DMS 273 (cell line): Measurements from ENCODE around the gene NHEJ1.

Experiments used
- DNase-seq: peaks from one replicate; lab custom pipeline; 2025; ENCODE audit not compliant: unreplicated experiment; lab: John Stamatoyannopoulos, UW

Gene NHEJ1

DNA sequence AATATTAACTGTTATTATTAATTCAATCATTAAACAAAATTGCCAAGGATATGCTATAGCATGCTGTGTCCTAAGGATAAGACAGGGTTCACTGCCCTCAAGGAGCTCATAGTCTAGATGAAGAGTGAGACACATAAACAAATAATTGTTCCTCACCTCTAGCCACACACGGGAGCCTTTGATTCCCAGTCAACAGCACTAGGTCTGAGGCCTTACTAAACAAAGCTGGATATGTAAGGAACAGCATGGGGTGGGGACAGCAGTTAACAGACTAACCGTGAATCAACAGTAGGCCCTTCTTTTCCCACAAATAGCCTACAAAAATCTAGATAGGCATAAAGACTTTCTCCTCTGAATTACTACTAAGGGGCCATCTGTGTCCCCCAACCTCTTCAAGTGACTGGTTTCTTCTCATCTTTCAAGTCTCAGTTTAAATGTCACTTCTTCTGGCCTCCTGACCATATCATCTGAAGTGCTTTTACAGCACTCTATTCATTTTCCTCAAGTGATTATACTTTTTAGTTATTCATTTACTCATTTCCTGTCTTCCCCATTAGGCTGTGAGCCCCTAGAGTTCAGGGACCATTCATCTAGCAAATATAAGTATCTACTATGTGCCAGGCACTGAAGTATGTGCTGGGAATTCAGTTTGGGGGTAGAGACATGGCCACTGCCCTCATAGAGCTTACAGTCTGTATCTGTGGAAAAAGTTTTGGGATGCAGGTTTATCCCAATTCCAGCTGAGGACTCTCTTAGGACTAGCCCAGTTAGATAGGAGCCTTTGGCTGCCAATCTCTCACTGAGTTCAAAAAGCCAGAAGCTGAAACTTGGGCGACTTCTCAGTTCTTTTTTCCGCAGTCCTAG lies 69.9 kb downstream of the NHEJ1 start:
- DNase-seq, result no peak

DNA sequence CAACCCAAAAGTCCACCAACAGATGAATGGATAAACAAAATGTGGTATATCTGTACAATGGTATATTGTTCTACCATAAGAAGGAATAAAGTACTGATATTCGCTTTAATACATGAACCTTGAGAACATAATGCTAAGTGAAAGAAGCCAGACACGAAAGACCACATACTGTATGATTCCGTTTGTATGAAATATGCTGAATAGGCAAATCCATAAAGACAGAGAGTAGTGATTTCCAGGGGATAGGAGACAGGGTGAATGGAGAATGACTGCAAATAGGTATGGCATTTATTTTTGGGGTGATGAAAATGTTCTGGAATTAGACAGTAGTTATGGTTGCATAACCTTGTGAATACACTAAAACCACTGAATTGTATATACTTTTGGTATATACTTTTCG lies 71.3 kb downstream of the NHEJ1 start:
- no peak for DNase-seq

DNA sequence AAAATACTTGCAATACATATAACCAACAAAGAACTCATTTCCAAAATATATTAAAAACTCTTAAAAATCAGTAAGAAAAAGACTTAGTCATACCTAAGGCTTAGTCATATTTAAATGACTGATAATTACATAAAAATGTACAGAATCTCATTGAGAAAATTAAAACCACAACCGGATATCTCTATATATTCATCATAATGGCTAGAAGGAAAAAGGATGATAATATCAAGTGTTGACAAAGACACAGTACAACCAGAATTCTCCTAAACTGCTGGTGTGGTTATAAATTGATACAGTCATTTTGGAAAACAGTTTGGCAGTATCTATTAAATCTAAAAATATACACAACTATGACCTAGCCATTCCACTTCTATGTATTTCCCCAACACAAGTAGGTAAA lies 72.8 kb downstream of the NHEJ1 start:
- no peak for DNase-seq

DNA sequence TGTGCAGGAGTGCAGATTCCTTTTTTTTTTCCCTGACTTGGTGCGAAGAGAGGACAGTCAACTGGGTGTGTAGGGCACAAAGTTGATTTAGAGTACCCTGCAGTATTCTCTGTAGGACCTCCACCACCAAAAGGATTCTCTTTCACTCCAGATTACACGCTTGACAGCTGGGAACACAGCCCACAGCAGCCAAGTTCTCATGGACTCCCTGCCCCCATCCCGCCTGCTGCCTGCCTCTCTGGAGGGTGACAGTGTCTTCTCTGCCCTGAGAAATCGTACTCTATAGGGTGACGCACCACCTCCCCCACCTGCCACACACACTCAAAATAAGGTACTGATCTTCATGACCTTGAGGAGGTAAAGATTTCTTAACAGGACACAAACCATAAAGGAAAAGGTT lies 73.3 kb downstream of the NHEJ1 start:
- peak; percentile 54 for DNase-seq

DNA sequence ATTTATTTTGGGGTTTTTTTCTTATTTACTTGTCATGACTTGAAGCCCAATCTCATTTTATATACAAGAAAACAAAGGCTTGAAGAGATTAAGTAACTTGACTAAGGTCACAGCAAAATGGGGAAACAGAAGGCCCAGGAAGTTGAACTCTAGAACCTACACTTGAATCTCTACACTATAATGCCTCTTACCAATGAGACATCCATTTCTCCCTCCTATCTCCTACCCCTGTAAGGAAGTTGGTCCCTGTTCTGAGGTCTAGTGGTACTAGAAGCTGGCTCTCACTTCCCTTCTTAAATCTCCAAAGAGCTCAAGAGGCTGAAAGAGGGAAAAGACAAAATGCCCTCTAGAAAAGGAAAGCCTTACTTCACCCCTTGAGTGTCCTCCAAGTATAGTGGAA lies 74.4 kb downstream of the NHEJ1 start:
- no peak for DNase-seq

DNA sequence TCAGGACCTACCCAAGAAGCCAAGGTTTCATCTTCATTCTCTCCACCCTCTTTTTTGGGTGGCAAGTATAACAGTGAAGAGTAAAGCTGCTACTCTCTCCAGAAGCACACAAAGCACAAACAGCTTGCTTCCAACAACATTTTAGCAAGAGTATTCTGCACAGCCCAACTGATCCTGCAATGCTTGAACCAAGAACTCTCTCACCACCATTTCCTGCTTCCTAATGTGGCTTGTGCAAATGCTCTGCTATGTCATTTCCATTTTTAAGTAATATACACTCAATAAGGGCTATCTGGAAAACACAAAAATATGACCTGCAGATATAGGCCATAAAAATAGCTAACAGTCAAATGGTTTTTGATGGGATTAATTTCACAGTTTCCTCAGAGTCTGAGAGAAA lies 75.8 kb downstream of the NHEJ1 start:
- DNase-seq, result no peak

DNA sequence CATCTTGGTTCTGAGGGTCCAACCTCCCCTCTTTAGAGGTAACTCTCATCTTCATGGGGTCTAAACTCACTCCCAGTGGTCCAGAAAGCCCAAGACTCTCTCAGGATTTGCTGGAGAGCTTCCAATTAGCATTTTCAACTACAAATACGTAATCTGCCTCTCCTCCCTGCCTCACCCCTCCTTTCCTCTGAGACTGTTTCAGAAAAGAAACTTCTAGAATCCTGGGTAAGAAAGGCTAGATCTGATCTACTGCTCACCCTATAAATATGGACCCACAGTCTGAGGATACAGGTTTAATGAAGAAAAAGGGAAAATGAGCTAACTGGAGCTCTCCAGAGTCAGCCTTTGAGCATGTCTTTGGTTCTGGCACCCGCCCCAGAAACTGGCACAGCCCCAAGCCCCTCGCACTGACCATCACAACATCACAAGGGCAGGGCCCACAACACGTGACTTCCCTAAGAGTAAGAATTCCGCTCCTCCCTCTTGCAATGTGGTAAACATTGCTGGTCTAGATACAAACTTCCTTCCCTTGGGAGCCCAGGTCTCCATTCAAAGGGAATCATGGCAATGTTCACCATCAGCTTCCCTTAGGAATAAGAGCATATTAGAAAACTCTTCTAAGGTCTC lies 78.2 kb downstream of the NHEJ1 start:
- DNase-seq, result no peak

DNA sequence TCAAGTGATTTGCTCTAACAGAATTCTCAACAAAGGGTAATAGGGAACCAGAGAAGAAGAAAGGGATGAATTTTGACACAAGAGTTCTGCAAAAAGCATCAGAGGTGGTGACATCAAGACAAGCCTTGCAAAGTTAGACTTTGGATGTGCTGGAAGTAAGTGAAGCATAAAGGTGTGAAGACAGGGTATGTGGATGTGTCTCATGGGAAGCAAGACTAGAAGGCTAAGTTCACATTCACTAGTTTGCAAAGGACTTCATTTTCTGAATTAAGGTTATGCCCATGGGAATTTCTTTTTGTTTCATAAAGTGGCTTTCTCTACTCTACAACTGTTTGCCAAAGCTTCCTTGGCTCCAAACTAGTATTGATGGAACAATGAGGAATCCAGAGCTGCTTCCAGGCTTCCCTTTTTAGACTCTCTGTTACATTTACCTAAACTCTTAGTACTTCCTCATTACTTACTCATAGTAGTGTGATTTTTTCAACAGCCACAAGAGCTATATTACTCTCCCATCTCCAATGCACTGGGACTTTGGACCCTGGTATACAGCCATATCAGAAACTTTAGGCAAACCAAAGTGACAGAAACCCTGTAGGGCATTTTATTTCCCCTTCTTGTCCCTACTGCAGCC lies 78.8 kb downstream of the NHEJ1 start:
- no peak for DNase-seq

DNA sequence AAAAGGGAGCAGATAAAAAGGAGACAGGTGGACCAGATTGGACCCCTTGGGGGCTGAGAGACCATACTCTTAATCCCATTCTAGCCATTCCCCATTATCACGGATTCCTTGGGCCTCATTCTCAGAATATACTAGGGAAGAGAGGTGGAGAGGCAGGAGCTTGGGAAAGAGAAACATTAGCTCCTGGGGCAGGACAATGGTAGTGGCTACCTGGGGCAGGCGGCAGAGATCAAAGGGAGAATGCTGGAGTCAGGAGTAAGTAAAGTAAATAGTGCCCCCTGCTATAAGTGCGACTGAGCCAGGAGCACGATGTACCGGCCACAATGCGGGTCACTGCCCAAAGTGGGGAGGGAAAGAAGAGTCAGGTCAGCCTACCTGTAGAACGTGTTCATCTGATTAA lies 79.5 kb downstream of the NHEJ1 start:
- DNase-seq, result no peak

DNA sequence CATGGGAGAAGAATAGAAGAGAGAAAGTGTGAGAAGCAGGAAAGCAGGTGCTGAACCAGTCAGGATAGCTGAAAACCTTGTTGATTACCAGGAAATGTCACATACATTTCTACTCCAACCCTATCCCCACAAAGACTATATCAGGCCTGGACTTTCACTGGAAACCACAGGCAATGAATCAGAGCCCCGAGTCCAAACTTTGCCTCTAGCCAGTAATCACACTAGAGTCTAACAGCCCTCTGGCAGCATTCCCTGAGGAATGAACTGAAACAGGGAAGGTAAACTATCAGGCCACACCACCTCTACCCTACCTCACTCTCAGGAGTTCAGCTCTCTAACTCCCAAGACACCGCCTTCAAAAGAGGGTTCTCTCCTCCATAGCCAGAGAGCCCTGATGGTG lies 81.2 kb downstream of the NHEJ1 start:
- no peak for DNase-seq

DNA sequence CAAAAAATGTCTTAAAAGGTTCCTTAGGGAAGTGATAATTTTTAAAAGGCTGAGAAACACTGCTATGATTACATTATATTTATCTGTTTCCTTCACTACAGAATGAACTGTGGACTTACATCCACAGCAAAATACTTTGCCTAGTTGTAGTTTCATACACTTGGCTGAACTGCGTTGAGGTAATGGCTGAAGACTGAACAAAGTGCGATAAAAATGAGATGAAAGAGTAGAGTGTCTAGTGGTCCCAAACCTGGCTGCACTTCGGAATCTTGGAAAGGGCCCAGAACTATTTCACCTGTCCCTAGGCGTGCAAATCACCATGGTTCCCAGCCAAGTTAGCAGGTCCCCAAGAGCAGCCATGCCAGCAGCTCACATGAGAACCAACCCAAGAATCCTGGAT lies 81.7 kb downstream of the NHEJ1 start:
- no peak for DNase-seq

DNA sequence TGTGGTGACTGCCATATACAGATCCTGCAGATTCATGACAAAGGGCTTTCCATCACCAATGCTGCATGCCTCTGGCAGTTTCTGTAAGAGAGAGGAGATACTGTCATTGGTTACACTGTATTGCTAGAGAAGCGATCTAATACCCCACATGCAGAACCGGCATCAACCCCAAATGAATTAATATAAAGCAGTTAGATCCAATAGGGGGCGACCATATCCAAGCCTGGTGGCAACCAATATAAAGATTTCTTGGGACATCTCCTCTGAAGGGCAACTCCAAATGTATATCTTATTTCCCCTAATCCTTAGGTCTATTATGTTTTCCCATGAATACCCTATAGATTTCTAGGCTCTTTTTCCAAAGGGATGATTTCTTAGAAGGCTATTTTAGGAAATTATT lies 82.5 kb downstream of the NHEJ1 start:
- DNase-seq, result peak; percentile 20

DNA sequence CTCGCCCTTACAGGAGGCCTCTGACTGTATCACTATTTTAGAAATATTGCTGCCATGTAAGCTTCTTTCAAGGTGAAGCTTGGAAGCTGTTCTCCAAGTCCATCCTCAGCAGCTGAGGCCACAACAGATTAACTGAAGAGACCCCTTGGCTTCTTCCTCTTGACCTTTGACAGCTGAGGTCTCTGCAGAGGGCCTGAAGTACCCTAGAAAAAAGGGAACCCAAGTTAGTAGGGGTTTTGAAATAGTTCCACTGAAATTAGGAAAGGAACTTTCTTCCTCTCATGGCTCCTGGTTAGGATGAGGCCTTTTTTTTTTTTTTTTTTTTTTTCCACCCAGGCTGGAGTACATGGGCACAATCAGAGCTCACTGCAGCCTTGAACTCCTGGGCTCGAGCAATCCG lies 84.4 kb downstream of the NHEJ1 start:
- no peak for DNase-seq

DNA sequence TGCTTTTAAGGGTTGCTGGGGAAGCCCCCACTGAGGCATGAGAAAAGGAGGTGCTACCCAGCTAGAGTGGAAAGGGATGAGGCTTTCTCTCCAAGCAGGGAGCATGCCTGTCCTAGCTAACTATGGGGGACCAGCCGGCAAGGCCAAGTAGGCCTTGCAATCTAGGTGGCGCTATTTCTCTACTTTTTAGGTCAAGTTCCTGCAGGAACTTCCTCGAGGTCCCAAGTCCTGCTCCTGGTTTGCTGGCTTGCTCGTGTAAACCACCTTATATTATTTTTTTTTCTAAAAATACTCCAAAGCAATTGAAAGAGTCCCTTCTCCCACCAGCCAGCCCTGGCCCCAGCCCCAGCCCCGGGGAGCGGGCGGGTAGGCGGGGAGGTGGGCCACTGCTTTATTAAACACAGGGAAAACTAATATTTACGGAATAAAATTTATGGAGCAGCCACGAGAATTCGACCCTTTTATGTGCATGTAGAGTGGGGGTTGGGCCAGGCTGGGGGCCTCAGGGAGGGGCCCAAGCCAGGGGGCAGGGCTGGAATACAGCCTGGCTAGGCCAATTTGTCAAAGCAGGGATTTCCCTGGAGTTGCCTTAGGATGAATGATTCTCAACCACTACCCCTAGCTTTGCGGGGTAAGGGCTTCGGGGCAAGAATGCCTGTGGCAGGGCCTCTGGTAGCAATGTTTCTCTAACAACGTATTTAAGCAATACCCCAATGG lies 87.0 kb downstream of the NHEJ1 start:
- DNase-seq, result peak; percentile 87

DNA sequence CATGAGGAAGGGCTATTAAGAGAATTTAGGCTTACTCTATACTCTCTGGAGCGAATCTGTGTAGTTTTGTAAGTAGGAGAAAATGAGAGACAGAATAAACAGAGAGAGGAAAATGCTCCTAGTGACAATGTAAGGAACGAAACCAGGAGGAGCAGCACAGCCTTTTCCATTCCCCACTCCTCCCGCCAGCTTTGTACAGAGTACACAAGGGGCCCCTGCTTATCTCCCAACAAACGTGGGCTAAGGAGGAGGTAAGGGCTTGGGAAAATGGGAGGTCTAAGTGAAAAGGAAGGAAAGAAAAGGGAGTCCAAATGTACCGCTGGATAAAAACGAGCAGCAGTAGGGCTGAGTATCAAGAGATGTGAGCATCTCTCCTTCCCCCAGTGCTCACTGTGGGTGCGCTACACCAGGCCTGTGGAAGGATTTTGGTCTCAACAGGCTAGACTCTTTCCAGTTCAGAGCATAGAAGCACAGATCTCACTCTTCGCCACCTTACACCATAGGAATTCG lies 87.8 kb downstream of the NHEJ1 start:
- DNase-seq, result no peak

DNA sequence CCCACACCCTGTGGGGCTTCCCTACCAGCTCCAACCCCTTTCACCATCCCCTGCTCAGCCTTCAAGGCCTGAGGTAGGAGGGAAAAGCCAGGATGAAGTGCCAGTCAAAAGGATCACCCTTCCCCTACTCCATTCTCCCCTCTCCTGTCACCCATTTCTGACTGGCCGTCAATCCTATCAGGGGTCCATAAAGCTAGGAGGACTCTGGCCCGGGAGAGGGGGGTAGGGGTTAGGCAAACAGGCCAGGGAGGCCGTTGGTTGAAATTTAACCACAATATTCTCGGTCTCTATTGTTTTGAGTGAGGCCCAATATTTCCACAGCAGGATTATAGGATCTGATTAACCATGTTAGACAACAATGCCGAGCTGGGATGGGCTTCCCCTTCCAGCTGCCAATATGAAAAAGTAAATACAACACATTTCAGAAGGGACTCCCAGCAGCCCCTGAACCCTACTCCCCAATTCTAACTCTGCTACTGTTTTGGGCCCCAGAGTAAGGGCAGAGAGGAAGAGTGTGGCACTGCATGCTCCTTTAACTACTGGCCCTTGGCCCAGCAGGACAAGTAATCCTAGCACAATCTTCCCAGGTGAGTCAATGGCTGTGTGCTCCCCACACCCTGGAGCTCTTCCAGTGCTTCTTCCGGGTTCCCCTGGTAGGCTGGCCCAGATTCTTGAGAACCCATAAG lies 89.3 kb downstream of the NHEJ1 start:
- no peak for DNase-seq

DNA sequence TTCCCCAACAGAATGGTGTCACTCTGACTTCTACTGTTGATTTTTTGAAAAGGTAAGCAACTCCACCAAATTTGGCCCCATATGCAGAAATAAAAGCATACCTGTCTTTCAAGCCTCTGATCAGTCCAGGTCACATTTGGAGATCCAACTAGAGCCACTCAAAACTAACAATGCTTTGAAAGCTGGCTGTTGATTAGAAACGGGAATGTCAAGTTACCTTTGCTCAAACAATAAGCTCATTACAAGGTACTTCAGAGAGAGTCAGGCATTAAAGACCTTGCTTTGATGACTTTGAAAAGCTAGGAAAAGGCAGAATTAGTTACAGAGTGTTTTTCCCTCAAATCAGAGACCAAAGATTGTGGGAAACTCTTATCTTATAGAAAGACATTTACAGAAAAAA lies 95.1 kb downstream of the NHEJ1 start:
- no peak for DNase-seq

DNA sequence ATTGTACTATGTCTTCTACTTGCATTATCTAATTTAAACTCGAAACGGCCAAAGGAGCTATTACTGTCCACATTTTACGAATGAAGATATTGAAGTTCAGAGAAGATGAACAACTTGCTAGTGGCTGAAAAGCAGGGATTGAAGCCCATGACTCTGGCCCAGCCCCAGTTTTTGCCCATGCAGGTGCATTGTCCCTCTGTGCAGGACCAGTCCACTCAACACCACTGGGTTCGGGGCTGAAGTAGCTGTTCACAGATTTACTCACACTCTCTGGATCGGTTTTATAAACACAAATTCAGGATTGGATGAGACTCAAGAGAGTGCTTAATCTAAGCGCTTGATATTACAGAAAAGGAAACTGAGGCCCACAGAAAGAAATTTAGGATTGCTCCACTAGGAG lies 98.5 kb downstream of the NHEJ1 start:
- DNase-seq, result no peak

DNA sequence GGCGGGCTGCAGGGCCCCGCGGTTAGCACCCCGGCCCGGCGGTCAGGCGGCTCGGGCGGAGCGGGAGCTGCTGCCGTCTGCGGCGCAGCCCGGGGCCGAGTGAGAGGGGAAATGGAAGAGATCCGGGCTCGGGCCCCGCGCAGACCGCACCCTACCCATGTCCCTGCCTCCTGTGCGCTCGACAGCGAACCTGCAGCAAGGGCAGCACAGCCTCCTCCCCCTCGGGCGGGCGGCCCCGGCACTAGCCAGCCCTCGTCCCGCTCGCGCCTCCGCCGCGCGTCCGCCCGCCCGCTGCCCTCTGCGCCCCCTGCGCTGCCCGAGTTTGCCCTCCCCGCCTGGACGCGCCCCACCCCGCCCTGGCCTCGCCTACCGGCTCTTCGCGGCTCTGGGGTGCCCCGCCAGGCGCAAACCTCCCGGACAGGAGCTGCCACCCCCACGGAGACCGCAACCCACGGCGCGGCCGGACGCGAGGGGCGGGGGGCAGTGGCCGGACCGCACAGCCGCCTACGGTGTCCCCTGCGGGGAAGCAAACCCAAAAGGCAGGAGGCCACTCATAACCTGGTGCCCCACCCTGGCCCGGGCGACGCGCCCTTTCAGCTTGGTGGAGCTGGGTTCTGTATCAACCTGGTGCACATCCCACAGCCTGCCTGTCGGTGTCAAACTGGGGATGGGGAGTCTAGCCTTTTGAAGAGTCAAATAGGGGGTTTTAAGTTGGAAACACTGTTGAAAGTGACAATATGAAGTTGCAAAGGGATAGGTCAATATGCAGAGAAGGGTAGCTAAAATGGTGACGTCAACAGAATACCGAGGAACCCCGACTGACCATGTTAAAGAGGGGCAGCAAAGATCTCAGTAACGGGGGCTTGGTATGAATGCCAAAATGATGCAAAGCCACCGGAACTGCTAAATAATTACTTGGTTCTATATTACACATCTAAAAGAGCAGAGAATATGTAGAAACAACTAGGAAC lies 99.5 kb downstream of the NHEJ1 start, which contains the start of gene IHH:
IHH (minus strand) TSS at position 101 of the 971 bp plus-strand sequence. CDS start 454 bp downstream, outside the sequence.
- peak; percentile 53 for DNase-seq
